GM23248 (cell line): ENCODE results near the gene MAP3K4. TPM values are rescaled to one million over a fixed set of nuclear protein-coding genes. Genes with fewer than 3 reads are reported as not detected.

Source experiments
- DNase-seq: peaks from one replicate; pipeline ENCODE4 v3.0.0-alpha.2; 2015
- H2AFZ ChIP-seq: fragments of 200-600 bp; sonication (generic); 2 replicates; pipeline ENCODE4 v1.6.1; 2016; ENCODE audit warnings: antibody characterized with exemption
- H3F3A ChIP-seq: fragments of 200-600 bp; sonication (generic); 2 replicates; pipeline ENCODE4 v1.6.1; 2016; ENCODE audit warnings: mild to moderate bottlenecking, antibody characterized with exemption, mixed run types; ENCODE audit not compliant: insufficient read depth
- H3K27ac ChIP-seq: fragments of 200-600 bp; sonication (generic); 2 replicates; pipeline ENCODE4 v1.5.1; 2016; ENCODE audit warnings: mild to moderate bottlenecking
- H3K27me3 ChIP-seq: fragments of 200-600 bp; sonication (generic); replicated peaks from 2 replicates; pipeline ENCODE4 v1.6.1; 2016; ENCODE audit warnings: mild to moderate bottlenecking; ENCODE audit not compliant: insufficient read depth
- H3K36me3 ChIP-seq: fragments of 200-600 bp; sonication (generic); 2 replicates; pipeline ENCODE4 v1.6.1; 2016; ENCODE audit warnings: low read depth, mild to moderate bottlenecking
- H3K4me1 ChIP-seq: fragments of 200-600 bp; sonication (generic); 2 replicates; pipeline ENCODE4 v1.6.1; 2016; ENCODE audit warnings: mild to moderate bottlenecking; ENCODE audit not compliant: insufficient read depth
- H3K4me2 ChIP-seq: fragments of 200-600 bp; sonication (generic); one replicate; pipeline ENCODE4 v1.6.1; 2016; ENCODE audit warnings: mild to moderate bottlenecking; ENCODE audit not compliant: unreplicated experiment
- H3K4me3 ChIP-seq: fragments of 200-600 bp; sonication (generic); 2 replicates; pipeline ENCODE4 v1.5.1; 2016; ENCODE audit warnings: mild to moderate bottlenecking
- H3K79me2 ChIP-seq: fragments of 200-600 bp; sonication (generic); 2 replicates; pipeline ENCODE4 v1.6.1; 2016; ENCODE audit warnings: mild to moderate bottlenecking; ENCODE audit not compliant: insufficient read depth
- H3K9ac ChIP-seq: fragments of 200-600 bp; sonication (generic); 2 replicates; pipeline ENCODE4 v1.6.1; 2016; ENCODE audit warnings: mild to moderate bottlenecking
- H3K9me2 ChIP-seq: fragments of 200-600 bp; sonication (generic); 2 replicates; pipeline ENCODE4 v1.6.1; 2016; ENCODE audit warnings: mixed run types, mild to moderate bottlenecking, moderate library complexity; ENCODE audit not compliant: insufficient read depth
- H3K9me3 ChIP-seq: fragments of 200-600 bp; sonication (generic); one replicate; pipeline ENCODE4 v1.6.1; 2017; ENCODE audit warnings: low read depth
- H4K20me1 ChIP-seq: fragments of 200-600 bp; sonication (generic); 2 replicates; pipeline ENCODE4 v1.6.0; 2016; ENCODE audit not compliant: insufficient read depth
- EZH2 ChIP-seq: fragments of 200-600 bp; sonication (generic); IDR thresholded peaks from 2 replicates; pipeline ENCODE4 v1.6.1; 2018; ENCODE audit warnings: antibody characterized with exemption, mild to moderate bottlenecking; ENCODE audit not compliant: insufficient read depth, poor library complexity, severe bottlenecking
- EZH2phosphoT487 ChIP-seq: fragments of 200-600 bp; sonication (generic); IDR thresholded peaks from 2 replicates; pipeline ENCODE4 v1.6.1; 2018; ENCODE audit warnings: antibody characterized with exemption, moderate library complexity, mild to moderate bottlenecking, low read depth; ENCODE audit not compliant: insufficient read depth
- WGBS, 2 experiments: methylation state at CpG; one replicate each; pipeline ENCODE4 v1.1.6; 2015 to 2017; ENCODE audit warnings: low lambda C conversion rate in 2 of 2, low coverage in 1 of 2; ENCODE audit errors: missing lambda C conversion rate in 2 of 2; 5-methylcytosine and 5-hydroxymethylcytosine counted together
- in situ Hi-C: fragments of 300-500 bp; cut with MboI; formaldehyde crosslinking; loops from 2 replicates; pipeline ENCODE4 v1.15.0; 2020
- polyA plus RNA-seq: library from polyadenylated mRNA; unstranded; fragments of >200 nt; fragmentation: Nextera tagmentation; extraction: Ambion mirVana; gene quantifications from 2 replicates; pipeline ENCODE4 v1.2.1, GENCODE V29; 2016
- total RNA-seq: library from RNA; depleted of rRNA; stranded (reverse); fragments of >200 nt; shearing (Covaris generic); gene quantifications from 2 replicates; pipeline ENCODE4 v1.2.3, GENCODE V29; 2014

MAP3K4 gene
- total and polyA plus RNA-seq, 2 experiments from 2014 or later, result 13.0 to 26.2 TPM

DNA sequence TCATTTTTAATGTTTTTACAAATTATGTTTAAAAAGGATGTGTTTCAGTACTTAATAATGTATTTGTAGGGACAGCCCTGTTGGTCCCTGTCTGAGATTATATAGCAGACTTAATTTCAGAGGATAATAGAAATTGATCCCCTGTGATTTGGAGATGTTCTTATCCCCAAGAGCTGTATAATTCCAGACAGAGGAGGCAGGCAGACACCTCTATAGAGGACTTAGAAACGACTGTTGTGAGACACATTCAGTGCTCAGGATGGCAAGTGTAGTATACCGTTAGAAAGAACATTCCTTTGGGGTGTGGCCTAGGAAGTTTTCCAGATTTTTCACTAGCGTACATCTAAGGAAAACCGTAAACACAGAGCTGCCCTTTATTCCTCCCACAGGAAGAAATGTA lies 117.8 kb downstream of the MAP3K4 start:
- no peak overlapping the region for H2AFZ ChIP-seq
- in situ Hi-C loops, result no loop called here
- 56 to 69% methylated on average over 4 of the region's 4 CpGs for WGBS, 2 experiments

DNA sequence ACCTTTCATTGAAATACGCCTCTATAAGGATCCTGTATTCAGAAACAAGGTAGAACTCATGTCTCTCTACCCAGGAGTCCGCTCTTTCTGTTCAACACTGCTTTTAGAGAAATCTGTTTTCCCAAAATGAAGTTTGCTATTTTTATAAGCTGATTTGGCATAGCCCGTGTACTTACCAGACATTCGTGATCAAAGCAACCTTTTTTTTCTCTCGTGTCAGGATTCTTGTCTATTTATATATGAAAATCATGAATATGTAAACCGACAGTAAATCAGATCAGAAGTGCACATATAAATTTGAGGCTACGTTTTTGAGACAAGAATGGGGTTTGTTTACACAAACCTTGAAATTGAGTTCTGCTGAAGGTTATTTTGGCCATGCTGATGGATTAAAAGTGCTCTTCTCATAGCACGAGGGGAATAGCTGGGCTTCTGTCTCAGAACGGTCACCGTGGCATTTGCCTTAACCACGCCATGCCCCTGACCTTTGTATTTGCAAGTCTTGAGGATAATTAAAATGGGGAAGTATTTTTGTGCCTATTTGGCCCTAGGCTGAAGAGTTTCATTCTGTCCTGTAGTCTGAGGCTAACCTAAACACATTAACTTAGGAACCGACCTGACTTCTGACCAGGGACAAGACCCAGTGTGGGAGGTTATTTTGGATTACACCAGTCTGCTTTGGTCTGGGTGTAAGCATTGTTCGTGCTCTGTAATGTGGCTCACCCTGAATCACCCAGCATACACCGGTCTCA lies 118.6 kb downstream of the MAP3K4 start:
- no peaks in the 10 kb centered on the region for H4K20me1 ChIP-seq
- no peak overlapping the region for H2AFZ ChIP-seq
- no peak overlapping the region for H3K9ac ChIP-seq
- peaks cover 69% of the 10 kb centered on the region for H3K36me3 ChIP-seq
- in situ Hi-C loops, result no loop called here
- no peak overlapping the region for H3K4me3 ChIP-seq
- DNase-seq, result no peak
- H3K27me3 ChIP-seq, result no peaks in the 10 kb centered on the region
- H3K4me1 ChIP-seq, result peaks cover 22% of the 10 kb centered on the region
- no peaks in the 10 kb centered on the region for H3K79me2 ChIP-seq
- H3K9me3 ChIP-seq, result no peaks in the 10 kb centered on the region
- 82 to 85% methylated on average over 14 of the region's 14 CpGs for WGBS, 2 experiments
- H3K27ac ChIP-seq, result no peak overlapping the region
- H3F3A ChIP-seq, result peaks cover 43% of the 10 kb centered on the region
- no peaks in the 10 kb centered on the region for H3K9me2 ChIP-seq
- H3K4me2 ChIP-seq, result no peak overlapping the region
- no peak for TF ChIP-seq EZH2phosphoT487

More for the DNA sequence above, 117.8 kb downstream of the MAP3K4 start:
- Histone ChIP-seq H3F3A (peaks cover 43% of the 10 kb centered on the region), H3K4me1 (peaks cover 29% of the 10 kb centered on the region), H3K27ac (no peak overlapping the region), H3K36me3 (peaks cover 62% of the 10 kb centered on the region), H3K9me2 (no peaks in the 10 kb centered on the region), H3K27me3 (no peaks in the 10 kb centered on the region), H3K9me3 (no peaks in the 10 kb centered on the region), H3K4me3 (no peak overlapping the region), H3K4me2 (no peak overlapping the region), H3K9ac (no peak overlapping the region), H4K20me1 (no peaks in the 10 kb centered on the region), H3K79me2 (no peaks in the 10 kb centered on the region)
- no peak for TF ChIP-seq EZH2
- TF ChIP-seq EZH2phosphoT487, result no peak
- no peak for DNase-seq

DNA sequence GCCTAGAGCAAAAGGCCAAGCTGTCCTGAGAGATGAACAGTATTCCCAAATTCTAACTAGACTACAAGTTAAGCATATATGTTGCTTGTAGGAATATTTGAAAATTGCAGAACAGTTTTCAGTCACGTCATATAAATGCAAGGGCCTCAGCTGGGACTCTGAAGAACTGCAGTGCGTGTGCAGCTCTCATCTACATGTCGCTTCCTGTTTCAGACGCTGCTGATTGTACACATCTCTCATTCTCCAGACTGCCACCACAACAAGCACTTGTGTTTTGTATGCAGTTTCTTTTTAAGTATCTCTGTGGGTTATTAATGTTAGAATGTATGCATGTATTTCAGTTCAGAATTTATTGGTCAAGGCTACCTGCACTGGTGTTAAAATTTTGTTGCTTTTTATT lies 119.7 kb downstream of the MAP3K4 start:
- in situ Hi-C loops, result no loop called here
- no peaks in the 10 kb centered on the region for H3K79me2 ChIP-seq

DNA sequence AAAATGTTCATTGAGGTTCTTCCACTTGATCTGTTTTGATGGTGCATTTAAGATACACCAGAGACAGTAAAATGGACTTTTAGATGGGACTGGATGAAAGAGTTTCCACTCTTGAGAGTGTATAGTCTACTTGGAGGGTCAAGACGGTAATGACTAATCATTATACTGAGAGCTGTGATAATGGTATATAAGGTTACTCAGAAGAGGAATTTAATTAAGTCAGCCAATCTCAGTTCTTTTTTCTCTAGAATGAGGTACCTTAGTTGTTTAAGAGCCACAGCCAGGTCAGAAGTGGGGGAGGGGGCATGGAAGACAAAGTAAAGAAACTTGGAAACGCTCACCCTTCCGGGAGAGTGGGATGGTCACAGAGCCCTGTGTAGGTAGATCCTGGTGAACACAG lies 123.9 kb downstream of the MAP3K4 start:
- Histone ChIP-seq H3K9ac (no peak overlapping the region), H3K4me3 (no peak overlapping the region), H2AFZ (no peak overlapping the region), H3K9me2 (no peaks in the 10 kb centered on the region), H3K4me1 (no peaks in the 10 kb centered on the region), H3K27ac (no peak overlapping the region), H3F3A (peaks cover 55% of the 10 kb centered on the region), H3K36me3 (peaks cover 62% of the 10 kb centered on the region), H4K20me1 (no peaks in the 10 kb centered on the region), H3K4me2 (no peak overlapping the region), H3K79me2 (peaks cover 1% of the 10 kb centered on the region; the same call in 1 of the 2 replicates), H3K9me3 (no peaks in the 10 kb centered on the region), H3K27me3 (no peaks in the 10 kb centered on the region)
- in situ Hi-C loops, result no loop called here
- no peak for DNase-seq
- TF ChIP-seq EZH2, result no peak
- no peak for TF ChIP-seq EZH2phosphoT487
- 94 to 99% methylated on average over 3 of the region's 3 CpGs for WGBS, 2 experiments

More for the DNA sequence above, 119.7 kb downstream of the MAP3K4 start:
- no peaks in the 10 kb centered on the region for H3K9me2 ChIP-seq
- H3K4me2 ChIP-seq, result no peak overlapping the region
- no peak for TF ChIP-seq EZH2phosphoT487
- TF ChIP-seq EZH2, result no peak
- no peak for DNase-seq
- no peaks in the 10 kb centered on the region for H3K27me3 ChIP-seq
- H3F3A ChIP-seq, result peaks cover 40% of the 10 kb centered on the region
- no peak overlapping the region for H3K4me3 ChIP-seq
- WGBS, 2 experiments, result 88 to 95% methylated on average over 4 of the region's 4 CpGs
- H4K20me1 ChIP-seq, result no peaks in the 10 kb centered on the region
- H3K9me3 ChIP-seq, result no peaks in the 10 kb centered on the region
- peaks cover 13% of the 10 kb centered on the region for H3K4me1 ChIP-seq
- no peak overlapping the region for H3K27ac ChIP-seq
- peaks cover 72% of the 10 kb centered on the region for H3K36me3 ChIP-seq
- H3K9ac ChIP-seq, result no peak overlapping the region
- no peak overlapping the region for H2AFZ ChIP-seq

DNA sequence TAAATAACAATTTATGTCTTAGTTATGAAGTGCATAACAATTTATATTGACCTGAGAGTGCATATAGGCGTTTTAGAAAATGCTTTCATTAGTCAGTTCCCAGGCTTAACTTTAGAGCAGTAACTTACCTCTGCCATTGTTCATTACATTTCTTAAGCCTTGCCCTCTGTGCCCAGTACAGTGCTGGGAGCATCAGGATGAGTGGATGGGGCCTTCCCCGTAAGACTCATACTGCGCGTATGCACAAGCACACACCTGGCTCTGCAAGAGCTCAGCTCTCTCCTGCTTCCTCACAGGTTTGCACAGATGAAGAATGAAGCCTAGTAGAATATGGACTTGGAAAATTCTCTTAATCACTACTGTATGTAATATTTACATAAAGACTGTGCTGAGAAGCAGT lies 125.0 kb downstream of the MAP3K4 start:
- Histone ChIP-seq H3K79me2 (peaks cover 5% of the 10 kb centered on the region), H2AFZ (no peak overlapping the region), H3K4me2 (no peak overlapping the region), H3K9me3 (no peaks in the 10 kb centered on the region), H3F3A (peaks cover 56% of the 10 kb centered on the region), H3K9me2 (no peaks in the 10 kb centered on the region), H4K20me1 (no peaks in the 10 kb centered on the region), H3K4me3 (no peak overlapping the region), H3K27ac (no peak overlapping the region), H3K9ac (no peak overlapping the region), H3K27me3 (no peaks in the 10 kb centered on the region), H3K4me1 (no peaks in the 10 kb centered on the region), H3K36me3 (peaks cover 54% of the 10 kb centered on the region)
- 96 to 97% methylated on average over 4 of the region's 4 CpGs for WGBS, 2 experiments
- no peak for DNase-seq
- in situ Hi-C loops, result no loop called here
- no peak for TF ChIP-seq EZH2
- no peak for TF ChIP-seq EZH2phosphoT487
